SK-N-SH (cell line): ENCODE measurements around the gene MAML3. TPM values are rescaled to one million over a fixed set of nuclear protein-coding genes. Genes with fewer than 3 reads are reported as not detected.

Experiments used
- CTCF ChIA-PET: fragments of 300-600, 350-600 bp; formaldehyde crosslinking; extraction: SDS; loops from one replicate; lab custom pipeline; 2021; lab: Yijun Ruan, JAX
- POLR2A ChIA-PET: fragments of 350-600 bp; sonication (Branson Sonifier 250); formaldehyde crosslinking; extraction: SDS; loops from one replicate; lab custom pipeline; 2020; ENCODE audit warnings: antibody characterized with exemption, inconsistent platforms; lab: Yijun Ruan, JAX
- DNase-seq: peaks from one replicate; pipeline ENCODE4 v3.0.0; 2012
- H2AFZ ChIP-seq: fragments of 200-600 bp; sonication (generic); 2 replicates; pipeline ENCODE4 v1.8.1; 2016; ENCODE audit warnings: antibody characterized with exemption, mild to moderate bottlenecking, low read depth
- H3F3A ChIP-seq: fragments of 200-600 bp; sonication (generic); replicated peaks from 2 replicates; pipeline ENCODE3; 2016; ENCODE audit warnings: antibody characterized with exemption, mild to moderate bottlenecking; ENCODE audit not compliant: insufficient read depth
- H3K27ac ChIP-seq, 2 experiments: fragments of 200-500 bp in 1 of 2; fragments of 200-600 bp in 1 of 2; sonication (Bioruptor generic) in 1 of 2; sonication (generic), shearing (Covaris generic) in 1 of 2; 2 replicates each; pipeline versions ENCODE4 v1.5.1 to v1.6.1; 2014 to 2016; ENCODE audit warnings: low read depth in 2 of 2, inconsistent platforms in 1 of 2, low read length in 1 of 2, mild to moderate bottlenecking in 1 of 2, mixed read lengths in 1 of 2
- H3K27me3 ChIP-seq: fragments of 200-600 bp; sonication (generic), shearing (Covaris generic); 2 replicates; pipeline ENCODE4 v1.6.1; 2016; ENCODE audit warnings: mixed run types; ENCODE audit not compliant: insufficient read depth
- H3K36me3 ChIP-seq, 2 experiments: fragments of 200-500 bp in 1 of 2; fragments of 200-600 bp in 1 of 2; sonication (Bioruptor generic) in 1 of 2; sonication (generic) in 1 of 2; replicated peaks in 1 of 2; 2 replicates each; pipeline versions ENCODE3 to v1.5.1; 2014 to 2016; ENCODE audit warnings: low read length in 1 of 2, mild to moderate bottlenecking in 1 of 2; ENCODE audit not compliant: insufficient read depth in 2 of 2, control insufficient read depth in 1 of 2
- H3K4me1 ChIP-seq, 2 experiments: fragments of 200-500 bp in 1 of 2; fragments of 200-600 bp in 1 of 2; sonication (Bioruptor generic) in 1 of 2; sonication (generic), shearing (Covaris generic) in 1 of 2; 2 replicates each; pipeline versions ENCODE4 v1.5.1 to v1.6.1; 2014 to 2016; ENCODE audit warnings: low read depth in 1 of 2, low read length in 1 of 2, mixed run types in 1 of 2; ENCODE audit not compliant: insufficient read depth in 2 of 2, control insufficient read depth in 1 of 2
- H3K4me2 ChIP-seq: fragments of 200-600 bp; sonication (generic), shearing (Covaris generic); 2 replicates; pipeline ENCODE4 v1.6.1; 2017; ENCODE audit warnings: mixed run types
- H3K4me3 ChIP-seq, 2 experiments: fragments of 200-500 bp in 1 of 2; fragments of 200-600 bp in 1 of 2; sonication (Bioruptor generic) in 1 of 2; sonication (generic), shearing (Covaris generic) in 1 of 2; 2 replicates each; pipeline versions ENCODE4 v1.5.1 to v1.8.1; 2014 to 2016; ENCODE audit warnings: low read depth in 2 of 2, inconsistent platforms in 1 of 2, low read length in 1 of 2, mild to moderate bottlenecking in 1 of 2, mixed read lengths in 1 of 2, moderate library complexity in 1 of 2
- H3K79me2 ChIP-seq: fragments of 200-600 bp; sonication (generic); 2 replicates; pipeline ENCODE4 v1.8.1; 2017; ENCODE audit warnings: mild to moderate bottlenecking; ENCODE audit not compliant: insufficient read depth
- H3K9ac ChIP-seq: fragments of 200-600 bp; sonication (generic); 2 replicates; pipeline ENCODE4 v1.6.1; 2017; ENCODE audit warnings: mixed run types
- H3K9me2 ChIP-seq: fragments of 200-600 bp; sonication (generic); 2 replicates; pipeline ENCODE4 v1.6.1; 2017; ENCODE audit warnings: mixed run types
- H3K9me3 ChIP-seq: fragments of 200-600 bp; sonication (generic); 2 replicates; pipeline ENCODE4 v1.6.1; 2017; ENCODE audit warnings: mixed run types, mild to moderate bottlenecking, moderate library complexity
- H4K20me1 ChIP-seq: fragments of 200-600 bp; sonication (generic); 2 replicates; pipeline ENCODE4 v1.6.1; 2017; ENCODE audit warnings: mild to moderate bottlenecking, mixed run types; ENCODE audit not compliant: insufficient read depth
- CHD2 ChIP-seq: fragments of 150-350 bp; IDR thresholded peaks from 2 replicates; pipeline ENCODE4 v1.6.1; 2018; ENCODE audit warnings: low read length; ENCODE audit not compliant: partially characterized antibody
- ELF1 ChIP-seq: IDR thresholded peaks from 2 replicates; pipeline ENCODE4 v1.4.0; 2012
- FOSL2 ChIP-seq: IDR thresholded peaks from 2 replicates; pipeline ENCODE4 v1.4.0; 2012; ENCODE audit warnings: low read depth, mild to moderate bottlenecking, moderate library complexity, borderline replicate concordance
- FOXJ3 ChIP-seq: sonication (generic); formaldehyde crosslinking; IDR thresholded peaks from 2 replicates; pipeline ENCODE4 v1.5.1; 2020; ENCODE audit warnings: mild to moderate bottlenecking, missing genetic modification reagents
- GABPA ChIP-seq: IDR thresholded peaks from 2 replicates; pipeline ENCODE4 v1.4.0; 2012; ENCODE audit warnings: low read depth, mild to moderate bottlenecking
- GATA2 ChIP-seq: sonication (generic); formaldehyde crosslinking; IDR thresholded peaks from 2 replicates; pipeline ENCODE4 v1.5.0; 2020; ENCODE audit warnings: mild to moderate bottlenecking, missing genetic modification reagents
- IRF3 ChIP-seq: fragments of 150-350 bp; IDR thresholded peaks from 2 replicates; pipeline ENCODE4 v1.6.1; 2016; ENCODE audit warnings: mild to moderate bottlenecking, low read depth, low read length
- JUND ChIP-seq: IDR thresholded peaks from 2 replicates; pipeline ENCODE4 v1.4.0; 2012
- MXI1 ChIP-seq: IDR thresholded peaks from 2 replicates; pipeline ENCODE4 v1.6.1; 2012; ENCODE audit warnings: mild to moderate bottlenecking, low read depth, low read length, improper control_type of control experiment
- NFIC ChIP-seq: IDR thresholded peaks from 2 replicates; pipeline ENCODE4 v1.4.0; 2012; ENCODE audit warnings: borderline replicate concordance
- NRF1 ChIP-seq: IDR thresholded peaks from 2 replicates; pipeline ENCODE4 v1.6.1; 2012; ENCODE audit warnings: low read depth, mild to moderate bottlenecking, low read length
- POLR2AphosphoS5 ChIP-seq: IDR thresholded peaks from 2 replicates; pipeline ENCODE4 v1.6.1; 2012; ENCODE audit warnings: low read depth, low read length
- REST ChIP-seq: IDR thresholded peaks from 2 replicates; pipeline ENCODE4 v1.6.1; 2012; ENCODE audit warnings: mild to moderate bottlenecking, low read depth, low read length, moderate library complexity
- RFX5 ChIP-seq: IDR thresholded peaks from 2 replicates; pipeline ENCODE4 v1.6.1; 2012; ENCODE audit warnings: mild to moderate bottlenecking, improper control_type of control experiment, low read length
- SIN3A ChIP-seq: IDR thresholded peaks from 2 replicates; pipeline ENCODE4 v1.6.1; 2012; ENCODE audit warnings: low read depth, mild to moderate bottlenecking, low read length, moderate library complexity, borderline replicate concordance
- TEAD4 ChIP-seq: IDR thresholded peaks from 2 replicates; pipeline ENCODE4 v1.4.0; 2012; ENCODE audit warnings: mild to moderate bottlenecking, borderline replicate concordance; ENCODE audit not compliant: insufficient read depth
- USF1 ChIP-seq: IDR thresholded peaks from 2 replicates; pipeline ENCODE4 v1.4.0; 2012; ENCODE audit warnings: low read depth, borderline replicate concordance
- YY1 ChIP-seq: IDR thresholded peaks from 2 replicates; pipeline ENCODE4 v1.4.0; 2012; ENCODE audit warnings: low read depth, mild to moderate bottlenecking
- WGBS: methylation state at CpG from one replicate; pipeline ENCODE4 v1.1.6; 2017; ENCODE audit warnings: low lambda C conversion rate; 5-methylcytosine and 5-hydroxymethylcytosine counted together
- polyA plus RNA-seq, 3 experiments: library from polyadenylated mRNA; depleted of rRNA; stranded (reverse); fragments of >200 nt; gene quantifications; 2 replicates each; pipeline ENCODE4 v1.2.3, GENCODE V29; 2012
- TF ChIP-seq, protein P1 (sequence below): fragments of 150-350 bp; IDR thresholded peaks from 2 replicates; pipeline ENCODE4 v1.6.1; 2017; ENCODE audit warnings: antibody characterized with exemption, low read length, low read depth, borderline replicate concordance
- TF ChIP-seq, protein P2 (sequence below): IDR thresholded peaks from 2 replicates; pipeline ENCODE4 v1.4.0; 2012; ENCODE audit warnings: low read depth, borderline replicate concordance
- TF ChIP-seq, protein P3 (sequence below): IDR thresholded peaks from 2 replicates; pipeline ENCODE4; 2012

Gene MAML3
- polyA plus RNA-seq, 1 of the 3 experiments (the other 2 are of a cell fraction), result 5.3 TPM

DNA sequence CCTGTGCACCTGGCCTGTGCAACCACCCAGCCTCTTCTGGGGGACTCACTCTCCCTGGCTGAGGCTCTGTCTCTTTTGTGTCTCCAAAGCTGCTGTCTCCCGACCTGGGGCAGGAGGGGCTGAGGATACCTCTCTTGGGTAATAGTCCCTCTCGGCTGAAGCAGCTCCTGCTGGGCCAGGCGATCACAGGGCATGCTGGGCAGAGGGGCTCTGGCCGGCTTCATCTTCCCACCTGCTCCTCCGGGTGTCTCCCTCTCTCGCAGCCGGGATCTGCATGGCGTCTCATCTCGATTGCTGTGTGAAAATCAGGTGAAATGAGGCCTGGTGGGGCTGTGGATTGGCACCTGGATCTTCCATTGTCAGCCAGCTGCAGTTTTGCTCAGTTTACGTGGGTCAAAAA is 435.2 kb downstream of the MAML3 start (continued):
- TF ChIP-seq, protein P1, sequence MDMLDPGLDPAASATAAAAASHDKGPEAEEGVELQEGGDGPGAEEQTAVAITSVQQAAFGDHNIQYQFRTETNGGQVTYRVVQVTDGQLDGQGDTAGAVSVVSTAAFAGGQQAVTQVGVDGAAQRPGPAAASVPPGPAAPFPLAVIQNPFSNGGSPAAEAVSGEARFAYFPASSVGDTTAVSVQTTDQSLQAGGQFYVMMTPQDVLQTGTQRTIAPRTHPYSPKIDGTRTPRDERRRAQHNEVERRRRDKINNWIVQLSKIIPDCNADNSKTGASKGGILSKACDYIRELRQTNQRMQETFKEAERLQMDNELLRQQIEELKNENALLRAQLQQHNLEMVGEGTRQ, result no peak
- TF ChIP-seq NFIC (no peak), FOSL2 (no peak), ELF1 (no peak), CHD2 (no peak), SIN3A (no peak)

GRCh38 chr4:139718358-139718757 is 435.6 kb downstream of the MAML3 start:
- H3K79me2 ChIP-seq, result no peaks in the 10 kb centered on the region
- peaks cover 3% of the 10 kb centered on the region for H3F3A ChIP-seq
- WGBS, result 94% methylated on average over 4 of the region's 6 CpGs
- H3K27me3 ChIP-seq, result no peaks in the 10 kb centered on the region
- POLR2A ChIA-PET, result no interaction called here
- TF ChIP-seq REST, result no peak
- TF ChIP-seq MXI1, result no peak
- TF ChIP-seq JUND, result no peak
- TF ChIP-seq, protein P2, sequence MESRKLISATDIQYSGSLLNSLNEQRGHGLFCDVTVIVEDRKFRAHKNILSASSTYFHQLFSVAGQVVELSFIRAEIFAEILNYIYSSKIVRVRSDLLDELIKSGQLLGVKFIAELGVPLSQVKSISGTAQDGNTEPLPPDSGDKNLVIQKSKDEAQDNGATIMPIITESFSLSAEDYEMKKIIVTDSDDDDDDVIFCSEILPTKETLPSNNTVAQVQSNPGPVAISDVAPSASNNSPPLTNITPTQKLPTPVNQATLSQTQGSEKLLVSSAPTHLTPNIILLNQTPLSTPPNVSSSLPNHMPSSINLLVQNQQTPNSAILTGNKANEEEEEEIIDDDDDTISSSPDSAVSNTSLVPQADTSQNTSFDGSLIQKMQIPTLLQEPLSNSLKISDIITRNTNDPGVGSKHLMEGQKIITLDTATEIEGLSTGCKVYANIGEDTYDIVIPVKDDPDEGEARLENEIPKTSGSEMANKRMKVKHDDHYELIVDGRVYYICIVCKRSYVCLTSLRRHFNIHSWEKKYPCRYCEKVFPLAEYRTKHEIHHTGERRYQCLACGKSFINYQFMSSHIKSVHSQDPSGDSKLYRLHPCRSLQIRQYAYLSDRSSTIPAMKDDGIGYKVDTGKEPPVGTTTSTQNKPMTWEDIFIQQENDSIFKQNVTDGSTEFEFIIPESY, result no peak
- no peak for TF ChIP-seq NRF1
- TF ChIP-seq FOSL2, result no peak
- no peak for TF ChIP-seq YY1
- no peak for TF ChIP-seq GATA2 (CRISPR knock-in tag)
- TF ChIP-seq TEAD4, result no peak
- TF ChIP-seq NFIC, result no peak
- no peak for TF ChIP-seq RFX5
- TF ChIP-seq POLR2AphosphoS5, result no peak
- no peak for TF ChIP-seq IRF3
- TF ChIP-seq CHD2, result no peak
- no peak for TF ChIP-seq GABPA
- TF ChIP-seq USF1, result no peak
- TF ChIP-seq, protein P3, sequence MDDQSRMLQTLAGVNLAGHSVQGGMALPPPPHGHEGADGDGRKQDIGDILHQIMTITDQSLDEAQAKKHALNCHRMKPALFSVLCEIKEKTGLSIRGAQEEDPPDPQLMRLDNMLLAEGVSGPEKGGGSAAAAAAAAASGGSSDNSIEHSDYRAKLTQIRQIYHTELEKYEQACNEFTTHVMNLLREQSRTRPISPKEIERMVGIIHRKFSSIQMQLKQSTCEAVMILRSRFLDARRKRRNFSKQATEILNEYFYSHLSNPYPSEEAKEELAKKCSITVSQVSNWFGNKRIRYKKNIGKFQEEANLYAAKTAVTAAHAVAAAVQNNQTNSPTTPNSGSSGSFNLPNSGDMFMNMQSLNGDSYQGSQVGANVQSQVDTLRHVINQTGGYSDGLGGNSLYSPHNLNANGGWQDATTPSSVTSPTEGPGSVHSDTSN, result no peak
- no peak for TF ChIP-seq ELF1
- TF ChIP-seq FOXJ3 (CRISPR knock-in tag), result no peak
- no peaks in the 10 kb centered on the region for H3K9me3 ChIP-seq
- CTCF ChIA-PET, result interaction anchor here (0.6 kb wide), 1 partner anchor 18 kb away, joined by 3 read pairs; no protein-coding TSS in a partner anchor
- H4K20me1 ChIP-seq, result no peaks in the 10 kb centered on the region
- peaks cover 2 to 43% of the 10 kb centered on the region in 2 experiments for H3K36me3 ChIP-seq
- peaks cover 0 to 10% of the 10 kb centered on the region in 2 experiments; a peak in 2 of 4 replicates for H3K4me1 ChIP-seq
- H3K9ac ChIP-seq, result no peak overlapping the region
- H3K27ac ChIP-seq, result no peak overlapping the region
- no peak overlapping the region for H2AFZ ChIP-seq
- no peak for DNase-seq
- no peaks in the 10 kb centered on the region for H3K9me2 ChIP-seq
- H3K4me2 ChIP-seq, result no peak overlapping the region
- no peak overlapping the region for H3K4me3 ChIP-seq
